BE2C (cell line): ENCODE results near the gene AIF1.

Source experiments
- DNase-seq: peaks from one replicate; pipeline ENCODE4 v3.0.0-alpha.2; 2020
- H3K27me3 ChIP-seq: fragments of 250-450 bp; sonication (Bioruptor Pico); 2 replicates; pipeline ENCODE4 v1.5.1; 2020; ENCODE audit warnings: mild to moderate bottlenecking
- H3K36me3 ChIP-seq: fragments of 250-450 bp; sonication (Bioruptor Pico); 2 replicates; pipeline ENCODE4 v1.5.1; 2020; ENCODE audit warnings: mild to moderate bottlenecking
- H3K4me1 ChIP-seq: fragments of 250-450 bp; sonication (Bioruptor Pico); 2 replicates; pipeline ENCODE4 v1.5.1; 2020
- H3K4me3 ChIP-seq: 2 replicates; pipeline ENCODE4 v1.5.1; 2011; ENCODE audit warnings: low read depth, low read length
- H3K9me3 ChIP-seq: fragments of 250-450 bp; sonication (Bioruptor Pico); 2 replicates; pipeline ENCODE4 v1.5.1; 2020
- CTCF ChIP-seq: IDR thresholded peaks from 2 replicates; pipeline ENCODE4 v1.5.1; 2012; ENCODE audit warnings: mild to moderate bottlenecking, low read depth, low read length

AIF1 gene

GRCh38 chr6:31631681-31632278 is 16.7 kb downstream of the AIF1 start:
- no peak for TF ChIP-seq CTCF
- Histone ChIP-seq H3K27me3 (no peaks in the 10 kb centered on the region), H3K4me3 (no peak overlapping the region), H3K9me3 (no peaks in the 10 kb centered on the region), H3K4me1 (no peaks in the 10 kb centered on the region), H3K36me3 (peaks cover 100% of the 10 kb centered on the region)
- no peak for DNase-seq

- no peaks in the 10 kb centered on the region for H3K27me3 ChIP-seq
- peaks cover 99% of the 10 kb centered on the region for H3K36me3 ChIP-seq
- DNase-seq: no peak
- no peak for TF ChIP-seq CTCF
- H3K4me1 ChIP-seq: no peaks in the 10 kb centered on the region
- no peak overlapping the region for H3K4me3 ChIP-seq
- H3K9me3 ChIP-seq: no peaks in the 10 kb centered on the region
Measured at GRCh38 chr6:31632279-31632946, 17.4 kb downstream of the AIF1 start.

- no peak for DNase-seq
- no peak for TF ChIP-seq CTCF
- Histone ChIP-seq H3K27me3 (no peaks in the 10 kb centered on the region), H3K9me3 (no peaks in the 10 kb centered on the region), H3K4me1 (no peaks in the 10 kb centered on the region), H3K36me3 (peaks cover 96% of the 10 kb centered on the region), H3K4me3 (no peak overlapping the region)
Measured at GRCh38 chr6:31633447-31633846, 18.4 kb downstream of the AIF1 start.

- no peak for DNase-seq
- no peak for TF ChIP-seq CTCF
- Histone ChIP-seq H3K4me1 (no peaks in the 10 kb centered on the region), H3K36me3 (peaks cover 96% of the 10 kb centered on the region), H3K27me3 (no peaks in the 10 kb centered on the region), H3K9me3 (no peaks in the 10 kb centered on the region), H3K4me3 (no peak overlapping the region)
Measured at GRCh38 chr6:31634131-31634530, 19.1 kb downstream of the AIF1 start.

GRCh38 chr6:31634969-31635575 is 20.0 kb downstream of the AIF1 start:
- H3K27me3 ChIP-seq: no peaks in the 10 kb centered on the region
- no peak for DNase-seq
- H3K9me3 ChIP-seq: no peaks in the 10 kb centered on the region
- peaks cover 96% of the 10 kb centered on the region for H3K36me3 ChIP-seq
- H3K4me3 ChIP-seq: no peak overlapping the region
- TF ChIP-seq CTCF: no peak
- H3K4me1 ChIP-seq: no peaks in the 10 kb centered on the region
